ENCODE data around the gene BAIAP2L1.

BAIAP2L1 gene

GRCh38 chr7:98303176-98303865 is 97.6 kb downstream of the BAIAP2L1 start:
- DNase-seq (ENCODE audit: extremely low read depth, low read depth): no peak
- no peak for TF ChIP-seq CTCF (IDR thresholded peaks at IDR 0.05; ENCODE audit: low read depth, low read length)

- TF ChIP-seq CTCF (IDR thresholded peaks at IDR 0.05; ENCODE audit: low read depth, low read length): no peak
- DNase-seq (ENCODE audit: extremely low read depth, low read depth): no peak
Observed at GRCh38 chr7:98301693-98302470, 99.0 kb downstream of the BAIAP2L1 start.

- DNase-seq (ENCODE audit: extremely low read depth, low read depth): no peak
- no peak for TF ChIP-seq CTCF (IDR thresholded peaks at IDR 0.05; ENCODE audit: low read depth, low read length)
Observed at GRCh38 chr7:98300595-98301372, 100.1 kb downstream of the BAIAP2L1 start.

GRCh38 chr7:98297626-98298286 is 103.1 kb downstream of the BAIAP2L1 start:
- no peak for DNase-seq (ENCODE audit: extremely low read depth, low read depth)
- no peak for TF ChIP-seq CTCF (IDR thresholded peaks at IDR 0.05; ENCODE audit: low read depth, low read length)

- no peak for TF ChIP-seq CTCF (IDR thresholded peaks at IDR 0.05; ENCODE audit: low read depth, low read length)
- DNase-seq (ENCODE audit: extremely low read depth, low read depth): no peak
Observed at GRCh38 chr7:98296833-98297232, 104.1 kb downstream of the BAIAP2L1 start.

GRCh38 chr7:98295467-98296192 is 105.3 kb downstream of the BAIAP2L1 start:
- TF ChIP-seq CTCF (IDR thresholded peaks at IDR 0.05; ENCODE audit: low read depth, low read length): no peak

More at GRCh38 chr7:98295467-98296192, 105.3 kb downstream of the BAIAP2L1 start:
- DNase-seq (ENCODE audit: extremely low read depth, low read depth): no peak

Measured in AG09319 (cell line).